Measurements from ENCODE around the gene SMAD3. TPM values are rescaled to one million over a fixed set of nuclear protein-coding genes. Genes with fewer than 3 reads are reported as not detected.
A peak's percentile ranks its signal among the peaks of the same experiment; 100 is the strongest.

SMAD3 gene
- total RNA-seq, 1 donor: 96.3 TPM

DNA sequence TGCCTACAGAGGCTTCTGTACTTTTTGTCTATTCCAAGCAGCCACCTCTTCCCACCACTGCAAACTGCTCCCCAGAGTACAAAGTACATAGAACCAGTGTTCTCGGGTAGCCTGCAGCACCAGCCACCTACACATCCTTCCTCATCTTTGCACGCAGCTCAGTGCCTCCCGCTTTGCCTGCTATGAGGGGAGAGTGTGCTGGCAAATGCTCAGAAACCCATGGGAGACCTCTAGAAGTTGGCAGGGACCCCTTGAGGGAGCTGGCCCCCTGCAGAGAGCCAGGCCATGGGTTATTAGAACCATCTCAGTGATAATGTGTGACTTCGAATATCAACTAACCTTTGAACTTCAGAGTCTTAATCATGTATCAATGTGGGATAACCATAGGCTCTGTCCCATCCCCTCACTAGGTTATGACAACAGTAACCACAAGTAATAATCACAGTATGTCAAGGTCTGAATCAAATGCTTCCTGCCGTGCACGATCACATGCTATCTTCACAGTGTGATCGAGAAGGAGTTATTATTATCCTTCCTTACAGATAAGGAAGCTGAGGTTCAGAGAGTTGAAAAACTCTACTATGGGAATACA is 22.8 kb upstream of the SMAD3 start:
- peak; percentile 30 for DNase-seq (ENCODE audit: low read depth)
- H3K4me3 ChIP-seq (ENCODE audit: low read depth, low read length): no peak overlapping the region
- TF ChIP-seq, protein P1, sequence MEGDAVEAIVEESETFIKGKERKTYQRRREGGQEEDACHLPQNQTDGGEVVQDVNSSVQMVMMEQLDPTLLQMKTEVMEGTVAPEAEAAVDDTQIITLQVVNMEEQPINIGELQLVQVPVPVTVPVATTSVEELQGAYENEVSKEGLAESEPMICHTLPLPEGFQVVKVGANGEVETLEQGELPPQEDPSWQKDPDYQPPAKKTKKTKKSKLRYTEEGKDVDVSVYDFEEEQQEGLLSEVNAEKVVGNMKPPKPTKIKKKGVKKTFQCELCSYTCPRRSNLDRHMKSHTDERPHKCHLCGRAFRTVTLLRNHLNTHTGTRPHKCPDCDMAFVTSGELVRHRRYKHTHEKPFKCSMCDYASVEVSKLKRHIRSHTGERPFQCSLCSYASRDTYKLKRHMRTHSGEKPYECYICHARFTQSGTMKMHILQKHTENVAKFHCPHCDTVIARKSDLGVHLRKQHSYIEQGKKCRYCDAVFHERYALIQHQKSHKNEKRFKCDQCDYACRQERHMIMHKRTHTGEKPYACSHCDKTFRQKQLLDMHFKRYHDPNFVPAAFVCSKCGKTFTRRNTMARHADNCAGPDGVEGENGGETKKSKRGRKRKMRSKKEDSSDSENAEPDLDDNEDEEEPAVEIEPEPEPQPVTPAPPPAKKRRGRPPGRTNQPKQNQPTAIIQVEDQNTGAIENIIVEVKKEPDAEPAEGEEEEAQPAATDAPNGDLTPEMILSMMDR (IDR thresholded peaks at IDR 0.05; ENCODE audit: insufficient read depth, low read length): no peak

DNA sequence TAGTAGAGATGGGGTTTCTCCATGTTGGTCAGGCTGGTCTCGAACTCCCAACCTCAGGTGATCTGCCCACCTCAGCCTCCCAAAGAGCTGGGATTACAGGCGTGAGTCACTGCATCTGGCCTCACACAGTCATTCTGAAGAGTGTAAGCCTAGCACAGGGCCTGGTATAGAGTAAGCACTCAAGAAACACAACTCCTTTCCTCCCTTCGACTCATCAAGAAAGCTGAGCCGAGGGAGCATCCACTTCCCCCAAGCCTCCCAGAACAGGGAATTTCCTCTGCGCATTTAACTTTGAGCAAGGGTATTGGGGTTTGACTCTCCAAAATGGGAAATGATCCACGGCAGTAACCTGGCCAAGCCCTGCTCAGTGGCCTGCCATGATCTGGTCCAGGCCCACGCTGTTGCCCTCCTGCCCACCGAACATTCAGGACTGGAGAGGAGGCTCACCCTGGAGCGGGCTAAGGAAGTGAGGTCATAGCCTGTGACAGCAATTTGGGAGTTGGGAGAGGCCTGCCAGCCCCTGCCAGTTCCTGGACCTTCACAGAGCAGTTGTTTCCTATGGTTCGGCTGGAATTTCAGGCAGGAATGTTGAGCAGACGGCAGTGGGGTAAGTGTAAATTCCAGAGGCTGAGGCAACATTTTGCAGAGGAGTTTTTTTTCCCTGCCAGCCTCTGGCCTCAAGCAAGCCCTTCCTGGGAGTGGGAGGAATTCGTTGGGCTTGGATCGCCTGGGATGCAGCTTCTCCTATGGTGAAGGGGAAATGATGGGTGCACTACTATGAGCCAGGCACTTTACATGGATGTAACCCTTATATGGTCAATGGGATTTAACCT is 21.2 kb upstream of the SMAD3 start:
- TF ChIP-seq, protein P1 (IDR thresholded peaks at IDR 0.05; ENCODE audit: insufficient read depth, low read length): no peak
- DNase-seq (ENCODE audit: low read depth): peak; percentile 94
- H3K4me3 ChIP-seq (ENCODE audit: low read depth, low read length): no peak overlapping the region

DNA sequence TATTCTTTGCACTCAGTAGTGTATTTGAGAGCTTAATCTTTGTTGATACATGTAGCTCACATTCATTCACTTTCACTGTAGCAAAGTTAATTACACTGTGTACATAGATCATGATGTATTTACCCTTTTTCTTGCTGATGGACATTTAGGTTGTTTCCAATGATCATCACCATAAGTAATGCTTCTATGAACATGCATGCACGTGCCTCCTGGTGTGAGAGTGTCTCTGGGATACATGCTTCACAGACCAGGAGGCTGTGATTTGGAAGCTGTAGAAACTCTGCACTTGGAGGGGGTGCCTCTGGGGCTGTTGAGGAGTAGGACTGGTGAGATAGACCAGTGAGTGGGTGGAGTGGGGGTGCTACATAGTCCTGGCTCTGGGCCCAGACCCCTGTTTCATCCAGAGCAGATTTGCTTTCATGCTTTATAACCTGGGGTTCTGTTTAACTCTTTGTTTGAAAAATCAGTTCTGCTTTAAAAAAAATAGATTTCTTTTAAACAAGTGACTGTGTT is 18.2 kb upstream of the SMAD3 start:
- DNase-seq (ENCODE audit: low read depth): no peak
- H3K4me3 ChIP-seq (ENCODE audit: low read depth, low read length): no peak overlapping the region
- TF ChIP-seq, protein P1 (IDR thresholded peaks at IDR 0.05; ENCODE audit: insufficient read depth, low read length): no peak

DNA sequence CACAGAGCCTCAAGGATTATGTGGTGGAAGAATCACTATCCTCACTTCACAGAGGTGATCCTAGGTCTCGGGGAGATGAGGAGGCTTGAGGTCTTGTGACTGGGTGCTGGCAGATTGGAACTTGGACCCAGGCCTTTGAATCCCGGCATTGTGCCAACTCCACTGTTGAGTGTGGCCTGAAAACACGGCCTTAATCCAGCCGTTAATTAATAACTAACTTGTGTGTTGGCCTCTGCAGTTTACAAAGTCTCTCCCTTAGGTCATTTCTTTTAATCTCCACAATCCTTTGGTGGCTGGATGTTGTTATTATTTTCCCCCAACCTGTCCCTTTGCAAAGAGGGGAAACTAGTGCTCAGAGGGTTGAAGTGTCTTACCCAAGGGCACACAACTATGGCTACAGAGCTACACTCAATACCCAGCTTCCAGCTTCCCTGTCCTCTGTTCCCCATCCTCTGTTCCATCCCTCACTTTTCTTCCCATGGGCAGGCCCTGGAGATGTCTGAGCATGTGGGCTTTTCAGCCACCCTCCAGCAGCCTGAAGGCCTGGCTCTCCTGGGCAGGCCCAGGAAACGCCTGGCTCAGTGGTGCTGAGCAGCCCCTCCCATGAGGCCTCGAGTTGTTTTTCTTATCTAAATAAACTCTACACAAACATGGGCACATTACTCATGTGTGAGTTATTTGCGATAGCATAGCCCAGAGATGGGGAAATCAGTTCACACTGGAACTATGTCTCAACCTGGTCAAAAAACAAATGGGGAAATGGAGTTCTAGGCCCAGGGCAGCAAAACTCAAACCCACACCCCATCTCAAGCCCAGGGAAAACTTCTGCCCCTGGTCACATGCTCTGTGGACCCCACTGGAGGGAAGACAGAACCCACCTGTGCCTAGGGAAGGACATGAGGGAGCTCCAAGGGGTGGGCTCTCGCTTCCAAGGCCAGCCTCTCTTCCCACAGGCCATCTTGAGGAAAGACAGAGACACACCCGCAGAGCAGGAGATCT is 16.8 kb upstream of the SMAD3 start:
- TF ChIP-seq, protein P1 (IDR thresholded peaks at IDR 0.05; ENCODE audit: insufficient read depth, low read length): no peak
- peak; percentile 96 for DNase-seq (ENCODE audit: low read depth)
- no peak overlapping the region for H3K4me3 ChIP-seq (ENCODE audit: low read depth, low read length)

DNA sequence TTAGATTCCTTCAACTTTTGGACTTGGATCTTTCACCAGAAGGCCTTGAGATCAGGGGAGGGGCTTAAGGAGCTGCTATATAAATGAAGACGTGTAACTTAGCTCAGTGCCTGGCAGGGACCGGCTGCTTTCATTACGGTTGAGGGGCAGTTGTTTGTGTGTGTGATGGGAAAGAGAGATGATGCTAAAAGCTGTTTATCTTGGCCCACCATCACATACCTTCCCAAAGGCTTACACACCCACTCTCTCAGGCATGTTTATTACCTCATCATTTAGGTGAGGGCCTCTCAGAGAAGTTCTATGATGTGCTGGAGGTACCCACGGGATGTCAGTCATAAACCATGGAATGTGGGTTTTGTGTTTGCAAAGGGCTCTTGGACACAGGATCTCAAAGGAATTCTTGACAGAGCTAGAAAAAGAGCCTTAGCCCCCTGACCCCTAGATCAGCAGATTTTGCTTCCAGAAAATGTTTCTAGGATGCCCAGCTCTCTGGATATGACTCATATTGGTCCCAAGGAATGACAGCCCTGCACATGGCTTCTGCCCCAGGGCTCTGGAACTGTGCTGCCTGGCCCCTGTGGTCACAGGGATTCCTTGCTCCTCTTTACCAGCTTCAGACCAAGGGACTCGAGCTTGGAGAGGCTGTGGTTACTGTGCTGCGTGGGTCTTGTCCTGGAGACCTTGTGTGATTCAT is 15.9 kb upstream of the SMAD3 start:
- peak; percentile 80 for DNase-seq (ENCODE audit: low read depth)
- TF ChIP-seq, protein P1 (IDR thresholded peaks at IDR 0.05; ENCODE audit: insufficient read depth, low read length): no peak
- H3K4me3 ChIP-seq (ENCODE audit: low read depth, low read length): no peak overlapping the region

DNA sequence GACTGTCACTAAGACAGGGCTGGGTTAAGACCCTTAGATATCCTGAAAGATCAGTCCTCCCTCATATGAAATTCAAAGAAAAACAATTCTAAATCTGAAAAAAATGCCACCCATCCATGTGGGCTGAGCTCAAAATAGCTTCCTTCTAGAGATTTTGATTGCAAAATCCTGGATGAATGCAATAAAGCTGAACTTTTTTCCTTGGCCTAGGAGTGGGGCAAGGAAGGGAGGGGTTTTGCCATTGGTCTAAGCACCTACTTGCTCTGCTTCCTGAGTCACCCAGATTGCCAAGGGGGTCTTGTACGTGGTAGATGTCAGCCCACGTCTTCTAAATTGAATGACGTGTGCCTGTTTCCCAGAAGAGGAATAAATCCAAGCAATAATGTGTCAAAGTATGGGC is 15.3 kb upstream of the SMAD3 start:
- peak; percentile 75 for DNase-seq (ENCODE audit: low read depth)
- TF ChIP-seq, protein P1 (IDR thresholded peaks at IDR 0.05; ENCODE audit: insufficient read depth, low read length): no peak
- H3K4me3 ChIP-seq (ENCODE audit: low read depth, low read length): no peak overlapping the region
